Measurements from ENCODE around the gene PLA2G6.

- TF ChIP-seq CTCF (IDR thresholded peaks at IDR 0.05) (no peak), POLR2A (IDR thresholded peaks at IDR 0.05) (no peak)
These were observed 11.2 kb downstream of the PLA2G6 start for GRCh38 chr22:38170469-38170868.
